HCT116 (cell line): ENCODE data around the gene CYP2U1.

ENCODE experiments used
- ATF3 ChIP-seq: IDR thresholded peaks from 2 replicates; pipeline ENCODE4 v1.6.1; 2012
- CTCF ChIP-seq, 3 experiments: fragments of 200-600 bp in 1 of 3; sonication (generic) in 1 of 3; IDR thresholded peaks in 2 of 3; conservative IDR thresholded peaks in 1 of 3; 2 replicates each; pipeline ENCODE4 v1.5.1; 2012 to 2017; ENCODE audit warnings: low read depth in 2 of 3, low read length in 2 of 3, antibody characterized with exemption in 1 of 3, borderline replicate concordance in 1 of 3, control low read depth in 1 of 3, mild to moderate bottlenecking in 1 of 3, mixed read lengths in 1 of 3, mixed run types in 1 of 3, moderate library complexity in 1 of 3; ENCODE audit not compliant: insufficient read depth in 1 of 3
- EGR1 ChIP-seq: IDR thresholded peaks from 2 replicates; pipeline ENCODE4 v1.6.1; 2012; ENCODE audit warnings: low read depth
- EZH2 ChIP-seq: fragments of 200-600 bp; sonication (generic); IDR thresholded peaks from 2 replicates; pipeline ENCODE4 v1.6.1; 2017; ENCODE audit warnings: antibody characterized with exemption, mixed run types
- EZH2phosphoT487 ChIP-seq: fragments of 200-600 bp; IDR thresholded peaks from 2 replicates; pipeline ENCODE4 v1.6.1; 2018; ENCODE audit warnings: antibody characterized with exemption, borderline replicate concordance
- JUND ChIP-seq: IDR thresholded peaks from 2 replicates; pipeline ENCODE4 v1.6.1; 2012
- MAX ChIP-seq: IDR thresholded peaks from 2 replicates; pipeline ENCODE4 v1.6.1; 2012
- POLR2A ChIP-seq: IDR thresholded peaks from 2 replicates; pipeline ENCODE4 v1.7.0; 2011; ENCODE audit warnings: borderline replicate concordance; ENCODE audit not compliant: insufficient read depth, insufficient read length; ENCODE audit errors: extremely low read depth
- POLR2AphosphoS5 ChIP-seq: IDR thresholded peaks from 2 replicates; pipeline ENCODE4 v1.6.1; 2011; ENCODE audit warnings: mild to moderate bottlenecking, low read depth, low read length, moderate library complexity
- RAD21 ChIP-seq: IDR thresholded peaks from 2 replicates; pipeline ENCODE4 v1.6.1; 2012; ENCODE audit warnings: low read depth, mild to moderate bottlenecking
- REST ChIP-seq: IDR thresholded peaks from 2 replicates; pipeline ENCODE4 v1.6.1; 2012; ENCODE audit warnings: low read depth
- SIN3A ChIP-seq: IDR thresholded peaks from 2 replicates; pipeline ENCODE4 v1.6.1; 2012; ENCODE audit warnings: low read depth
- SP1 ChIP-seq: IDR thresholded peaks from 2 replicates; pipeline ENCODE4 v1.6.1; 2012; ENCODE audit warnings: low read depth

DNA sequence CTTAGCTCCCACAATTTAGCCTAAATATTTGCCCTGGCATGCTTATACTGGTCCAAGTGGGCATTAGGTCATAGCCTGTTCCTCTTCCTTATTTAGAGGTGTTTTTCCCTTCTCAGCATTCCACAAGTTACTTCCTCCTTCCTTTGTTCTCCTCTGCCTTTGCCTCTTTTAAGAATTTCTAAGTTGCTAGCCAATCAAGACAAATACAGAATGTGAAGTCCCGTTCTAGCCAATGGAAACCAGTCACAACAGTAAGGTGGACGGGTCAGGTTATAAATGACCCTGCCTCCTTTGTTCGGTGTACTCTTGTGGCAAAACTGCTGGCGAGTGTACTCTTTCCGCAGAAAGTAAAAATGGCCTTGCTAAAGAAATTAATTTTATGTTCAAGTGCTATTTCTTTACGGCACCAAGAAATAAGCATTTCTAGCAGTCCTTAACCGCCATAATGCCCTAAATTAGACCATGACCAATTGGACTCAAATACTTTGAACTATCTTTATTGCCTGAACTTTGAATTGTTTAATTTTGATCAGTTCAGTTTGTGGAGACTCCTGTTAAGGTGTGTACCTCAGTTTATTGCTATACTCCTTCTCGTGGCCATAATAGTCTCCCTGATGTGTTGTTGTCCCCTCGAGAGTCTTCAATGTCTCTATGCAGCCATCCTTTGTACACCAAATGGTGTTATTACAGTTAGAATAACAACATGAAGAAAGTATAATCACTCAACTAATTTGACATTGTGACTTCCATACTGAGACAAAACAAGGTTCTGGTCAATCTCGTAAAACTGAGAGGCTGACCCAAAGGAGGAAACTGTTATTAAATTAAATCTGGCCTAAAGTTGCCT is 56.8 kb downstream of the CYP2U1 start:
- TF ChIP-seq POLR2AphosphoS5: no peak
- TF ChIP-seq EZH2phosphoT487: no peak
- TF ChIP-seq CTCF (IDR thresholded peaks at IDR 0.05 in 2 of 3, conservative IDR thresholded peaks at IDR 0.05 in 1 of 3; ENCODE audit: borderline replicate concordance in 1 of 3, insufficient read depth in 1 of 3, low read depth in 2 of 3, low read length in 2 of 3): no peak
- no peak for TF ChIP-seq EGR1
- no peak for TF ChIP-seq ATF3
- no peak for TF ChIP-seq JUND
- TF ChIP-seq EZH2: no peak
- TF ChIP-seq SIN3A: no peak
- no peak for TF ChIP-seq POLR2A
- TF ChIP-seq SP1: no peak
- no peak for TF ChIP-seq REST
- TF ChIP-seq MAX: no peak
- TF ChIP-seq RAD21: no peak
